ENCODE measurements around the gene MMP19. TPM values are rescaled to one million over a fixed set of nuclear protein-coding genes. Genes with fewer than 3 reads are reported as not detected.

MMP19 gene
- total RNA-seq, 3 donors from 2014 or later (not counting 1 experiment from before 2014, with no cell fraction given): 0.45 to 0.88 TPM; not detected in 1

- H3K4me3 Mint-ChIP-seq: no peak overlapping the region
- Histone ChIP-seq H3K27me3 (ENCODE audit: control insufficient read depth, insufficient read depth, low read length) (no peaks in the 10 kb centered on the region), H3K27ac (ENCODE audit: low read length) (no peak overlapping the region), H3K4me3 (ENCODE audit: low read length) (no peak overlapping the region), H3K4me1 (ENCODE audit: control insufficient read depth, insufficient read depth, low read length) (no peaks in the 10 kb centered on the region), H3K36me3 (ENCODE audit: control insufficient read depth, insufficient read depth, low read length) (peaks cover 83% of the 10 kb centered on the region), H3K9me3 (ENCODE audit: control insufficient read depth, insufficient read depth, low read length) (no peaks in the 10 kb centered on the region)
- H3K27me3 Mint-ChIP-seq (ENCODE audit: low read depth in 2 of 2): no peaks in the 10 kb centered on the region
- TF ChIP-seq CTCF (IDR thresholded peaks at IDR 0.05): no peak
- H3K4me1 Mint-ChIP-seq: peaks cover 10 to 11% of the 10 kb centered on the region in 2 donors
- ATAC-seq: no peak
- H3K9me3 Mint-ChIP-seq: no peaks in the 10 kb centered on the region
- WGBS (ENCODE audit: insufficient coverage): 90% methylated on average over 4 of the region's 4 CpGs
- no peak overlapping the region for H3K27ac Mint-ChIP-seq
- H3K36me3 Mint-ChIP-seq: peaks cover 27% of the 10 kb centered on the region
- intact Hi-C loops (cut with micrococcal nuclease): loop anchor here (2.0 kb wide), 1 partner anchor 59 kb away; no protein-coding TSS in a partner anchor
- DNase-seq: no peak
Observed at GRCh38 chr12:55797550-55797949, 45.2 kb downstream of the MMP19 start.

- intact Hi-C loops (cut with micrococcal nuclease): loop anchor here (2.0 kb wide), 1 partner anchor 58 kb away; no protein-coding TSS in a partner anchor
- peak in 1 of 2 donors; percentile 51 for DNase-seq
- TF ChIP-seq CTCF (IDR thresholded peaks at IDR 0.05): peak; percentile 17
- Mint-ChIP-seq H3K4me1 (peaks cover 10 to 11% of the 10 kb centered on the region in 2 donors), H3K36me3 (peaks cover 27% of the 10 kb centered on the region), H3K4me3 (no peak overlapping the region), H3K27me3 (ENCODE audit: low read depth in 2 of 2) (no peaks in the 10 kb centered on the region), H3K27ac (no peak overlapping the region), H3K9me3 (no peaks in the 10 kb centered on the region)
- Histone ChIP-seq H3K27ac (ENCODE audit: low read length) (no peak overlapping the region), H3K36me3 (ENCODE audit: control insufficient read depth, insufficient read depth, low read length) (peaks cover 80% of the 10 kb centered on the region), H3K4me3 (ENCODE audit: low read length) (no peak overlapping the region), H3K27me3 (ENCODE audit: control insufficient read depth, insufficient read depth, low read length) (no peaks in the 10 kb centered on the region), H3K4me1 (ENCODE audit: control insufficient read depth, insufficient read depth, low read length) (no peaks in the 10 kb centered on the region), H3K9me3 (ENCODE audit: control insufficient read depth, insufficient read depth, low read length) (no peaks in the 10 kb centered on the region)
- no peak for ATAC-seq
- 83% methylated on average over 5 of the region's 5 CpGs for WGBS (ENCODE audit: insufficient coverage)
Observed at GRCh38 chr12:55797068-55797467, 45.7 kb downstream of the MMP19 start.

DNA sequence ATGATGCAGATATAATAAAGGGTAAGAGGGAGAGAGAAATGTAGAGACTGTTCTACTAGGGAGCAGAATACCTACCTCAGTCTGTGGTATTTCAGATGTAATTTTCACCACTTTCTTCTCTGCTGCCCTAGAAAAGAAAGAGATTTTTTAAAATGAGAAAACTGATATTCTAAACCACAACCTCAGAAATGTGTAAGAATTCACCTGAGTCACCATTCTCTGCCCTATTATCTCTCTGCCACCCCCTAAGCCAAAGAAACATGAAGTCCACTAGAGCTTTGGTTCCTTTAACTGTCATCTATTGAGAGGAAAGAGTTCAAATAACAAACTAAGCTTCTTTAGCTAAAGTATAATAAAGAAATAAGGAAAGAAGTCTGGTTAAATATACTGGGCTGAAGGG lies 46.8 kb downstream of the MMP19 start:
- no peaks in the 10 kb centered on the region for H3K9me3 ChIP-seq (ENCODE audit: control insufficient read depth, insufficient read depth, low read length)
- intact Hi-C loops (cut with micrococcal nuclease): loop anchor here (2.0 kb wide), 1 partner anchor 57 kb away; no protein-coding TSS in a partner anchor
- no peak overlapping the region for H3K4me3 Mint-ChIP-seq

More for the DNA sequence above, 46.8 kb downstream of the MMP19 start:
- Mint-ChIP-seq H3K27me3 (ENCODE audit: low read depth in 2 of 2) (no peaks in the 10 kb centered on the region), H3K27ac (no peak overlapping the region), H3K36me3 (peaks cover 27% of the 10 kb centered on the region), H3K9me3 (no peaks in the 10 kb centered on the region), H3K4me1 (peaks cover 10 to 11% of the 10 kb centered on the region in 2 donors)
- Histone ChIP-seq H3K27me3 (ENCODE audit: control insufficient read depth, insufficient read depth, low read length) (no peaks in the 10 kb centered on the region), H3K4me1 (ENCODE audit: control insufficient read depth, insufficient read depth, low read length) (no peaks in the 10 kb centered on the region), H3K27ac (ENCODE audit: low read length) (no peak overlapping the region), H3K4me3 (ENCODE audit: low read length) (no peak overlapping the region), H3K36me3 (ENCODE audit: control insufficient read depth, insufficient read depth, low read length) (peaks cover 75% of the 10 kb centered on the region)
- ATAC-seq: no peak
- no peak for TF ChIP-seq CTCF (IDR thresholded peaks at IDR 0.05)
- DNase-seq: no peak

All from natural killer cell (primary cell).